Endodermal cell (in vitro differentiated cells): Measurements from ENCODE around the gene GUCY1B1. TPM values are rescaled to one million over a fixed set of nuclear protein-coding genes. Genes with fewer than 3 reads are reported as not detected.

ENCODE experiments used
- DNase-seq: peaks from one replicate; pipeline ENCODE4 v3.0.0-alpha.2; 2017
- H3K27ac ChIP-seq: 2 replicates; pipeline ENCODE4 v1.5.1; 2013; ENCODE audit warnings: mild to moderate bottlenecking, low read depth, low read length, moderate library complexity
- H3K27me3 ChIP-seq: 2 replicates; pipeline ENCODE4 v1.6.1; 2013; ENCODE audit warnings: mild to moderate bottlenecking, low read length, moderate library complexity; ENCODE audit not compliant: insufficient read depth, control insufficient read depth, poor library complexity, severe bottlenecking
- H3K36me3 ChIP-seq: 2 replicates; pipeline ENCODE4 v1.7.0; 2013; ENCODE audit warnings: mild to moderate bottlenecking, low read length, moderate library complexity; ENCODE audit not compliant: control insufficient read depth, insufficient read depth
- H3K4me1 ChIP-seq: one replicate; pipeline ENCODE4 v1.7.0; 2013; ENCODE audit warnings: low read length; ENCODE audit not compliant: control insufficient read depth, insufficient read depth
- H3K4me3 ChIP-seq: 2 replicates; pipeline ENCODE4 v1.5.1; 2013; ENCODE audit warnings: mild to moderate bottlenecking, low read length, moderate library complexity
- H3K9ac ChIP-seq: 2 replicates; pipeline ENCODE4 v1.6.1; 2013; ENCODE audit warnings: mild to moderate bottlenecking, low read length, moderate library complexity; ENCODE audit not compliant: poor library complexity, severe bottlenecking; ENCODE audit errors: extremely low read depth
- H3K9me3 ChIP-seq: 2 replicates; pipeline ENCODE4 v1.6.1; 2013; ENCODE audit warnings: mild to moderate bottlenecking, low read length, moderate library complexity; ENCODE audit not compliant: control insufficient read depth
- H3K27ac Mint-ChIP-seq: 2 replicates; pipeline ENCODE4 v1.8.0; 2020; ENCODE audit warnings: mixed read lengths
- H3K27me3 Mint-ChIP-seq: 2 replicates; pipeline ENCODE4 v1.8.0; 2021; ENCODE audit warnings: mild to moderate bottlenecking, mixed read lengths; ENCODE audit not compliant: insufficient read depth
- H3K36me3 Mint-ChIP-seq: 2 replicates; pipeline ENCODE4 v1.8.0; 2020; ENCODE audit warnings: low read depth, mixed read lengths
- H3K4me1 Mint-ChIP-seq: 2 replicates; pipeline ENCODE4 v1.8.0; 2020; ENCODE audit warnings: mixed read lengths
- H3K4me3 Mint-ChIP-seq: 2 replicates; pipeline ENCODE4 v1.8.0; 2020; ENCODE audit warnings: mild to moderate bottlenecking, moderate library complexity, mixed read lengths
- H3K9me3 Mint-ChIP-seq: 2 replicates; pipeline ENCODE4 v1.8.0; 2020; ENCODE audit warnings: mild to moderate bottlenecking, mixed read lengths
- WGBS, 2 experiments: methylation state at CpG; one replicate each; pipeline versions ENCODE4 v1.1.5 to v1.1.7; 2013; ENCODE audit warnings: missing lambda C conversion rate in 2 of 2, mixed read lengths in 1 of 2; ENCODE audit not compliant: insufficient coverage in 1 of 2, insufficient read length in 1 of 2; 5-methylcytosine and 5-hydroxymethylcytosine counted together
- total RNA-seq, 2 donors: library from RNA; stranded (reverse); fragmentation: NEBNext Ultra II Directional in 1 of 2; extraction: Animal tissue kit (Norgen Biotek cat#: 25700) in 1 of 2; gene quantifications; 2 replicates in 1 of 2; 3 replicates in 1 of 2; pipeline ENCODE4 v1.2.1, GENCODE V29; 2021
- TF ChIP-seq, protein P1 (sequence below): fragments of 200-600 bp; sonication (generic); conservative IDR thresholded peaks from 2 replicates; pipeline ENCODE4 v1.5.0; 2021; ENCODE audit warnings: antibody characterized with exemption, mild to moderate bottlenecking

Gene GUCY1B1
- total RNA-seq, 2 donors from 2014 or later: 1.8 to 3.4 TPM

DNA sequence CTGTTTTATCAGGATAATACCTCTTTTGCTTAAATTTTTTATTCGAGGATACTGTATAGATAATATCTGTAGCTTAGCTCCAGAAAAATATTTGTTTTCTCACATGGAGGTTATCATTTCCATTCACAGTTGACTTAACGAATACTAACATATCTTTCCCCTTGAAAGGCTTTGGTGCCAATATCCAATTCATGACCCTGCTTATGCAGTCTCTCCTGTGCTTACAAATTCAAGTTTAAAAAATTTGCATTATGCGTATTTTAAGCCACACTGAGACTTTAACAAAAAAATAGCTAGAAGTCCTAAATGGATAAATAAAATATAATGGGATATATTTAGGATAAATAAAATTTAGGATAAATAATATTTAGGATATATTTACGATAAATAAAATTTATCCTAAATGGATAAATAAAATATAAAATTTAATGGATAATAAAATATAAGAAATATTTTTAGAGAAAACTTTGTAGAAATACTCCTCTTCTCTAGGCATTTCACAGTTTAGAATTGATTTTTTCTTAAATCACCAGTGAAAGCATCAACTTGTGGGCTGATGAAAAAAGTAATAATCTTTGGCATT, 22.5 kb downstream of the GUCY1B1 start:
- no peak overlapping the region for H3K4me3 Mint-ChIP-seq
- Histone ChIP-seq H3K36me3 (no peaks in the 10 kb centered on the region), H3K4me1 (no peaks in the 10 kb centered on the region), H3K4me3 (no peak overlapping the region), H3K9ac (no peak overlapping the region), H3K9me3 (no peaks in the 10 kb centered on the region), H3K27ac (no peak overlapping the region), H3K27me3 (no peaks in the 10 kb centered on the region)
- TF ChIP-seq, protein P1, sequence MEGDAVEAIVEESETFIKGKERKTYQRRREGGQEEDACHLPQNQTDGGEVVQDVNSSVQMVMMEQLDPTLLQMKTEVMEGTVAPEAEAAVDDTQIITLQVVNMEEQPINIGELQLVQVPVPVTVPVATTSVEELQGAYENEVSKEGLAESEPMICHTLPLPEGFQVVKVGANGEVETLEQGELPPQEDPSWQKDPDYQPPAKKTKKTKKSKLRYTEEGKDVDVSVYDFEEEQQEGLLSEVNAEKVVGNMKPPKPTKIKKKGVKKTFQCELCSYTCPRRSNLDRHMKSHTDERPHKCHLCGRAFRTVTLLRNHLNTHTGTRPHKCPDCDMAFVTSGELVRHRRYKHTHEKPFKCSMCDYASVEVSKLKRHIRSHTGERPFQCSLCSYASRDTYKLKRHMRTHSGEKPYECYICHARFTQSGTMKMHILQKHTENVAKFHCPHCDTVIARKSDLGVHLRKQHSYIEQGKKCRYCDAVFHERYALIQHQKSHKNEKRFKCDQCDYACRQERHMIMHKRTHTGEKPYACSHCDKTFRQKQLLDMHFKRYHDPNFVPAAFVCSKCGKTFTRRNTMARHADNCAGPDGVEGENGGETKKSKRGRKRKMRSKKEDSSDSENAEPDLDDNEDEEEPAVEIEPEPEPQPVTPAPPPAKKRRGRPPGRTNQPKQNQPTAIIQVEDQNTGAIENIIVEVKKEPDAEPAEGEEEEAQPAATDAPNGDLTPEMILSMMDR: no peak
- no peaks in the 10 kb centered on the region for H3K36me3 Mint-ChIP-seq
- 82 to 95% methylated on average over 1 to 3 of the region's 4 CpGs for WGBS, 2 experiments
- no peak for DNase-seq
- H3K27ac Mint-ChIP-seq: no peak overlapping the region
- H3K27me3 Mint-ChIP-seq: peaks cover 11% of the 10 kb centered on the region
- H3K4me1 Mint-ChIP-seq: no peaks in the 10 kb centered on the region
- no peaks in the 10 kb centered on the region for H3K9me3 Mint-ChIP-seq

DNA sequence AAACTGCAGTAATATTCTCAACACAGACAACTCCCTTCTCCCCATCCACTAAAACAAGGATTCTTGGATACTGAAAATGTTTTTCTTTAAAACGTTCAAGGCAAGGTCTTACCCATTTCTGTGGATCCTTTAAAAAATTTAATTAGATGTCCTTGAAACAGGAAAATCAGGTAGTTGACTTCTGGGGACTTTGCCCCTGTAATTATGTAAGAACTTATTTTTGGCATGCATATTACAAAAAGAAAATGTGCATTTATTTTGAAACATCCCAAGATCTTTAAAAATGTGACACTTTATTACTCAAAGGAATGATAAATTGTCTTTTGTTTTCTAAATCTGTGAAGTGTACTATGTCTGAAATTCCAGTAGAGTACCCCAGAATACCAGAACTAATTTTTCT, 25.8 kb downstream of the GUCY1B1 start:
- TF ChIP-seq, protein P1: no peak
- no peak overlapping the region for H3K4me3 Mint-ChIP-seq
- Histone ChIP-seq H3K27me3 (peaks cover 16% of the 10 kb centered on the region), H3K4me3 (no peak overlapping the region), H3K4me1 (no peaks in the 10 kb centered on the region), H3K9ac (no peak overlapping the region), H3K27ac (no peak overlapping the region), H3K9me3 (no peaks in the 10 kb centered on the region), H3K36me3 (no peaks in the 10 kb centered on the region)
- 62% methylated on average over 1 of the region's 1 CpG; no CpG with 5 or more reads in 1 of the 2 experiments for WGBS, 2 experiments
- H3K36me3 Mint-ChIP-seq: no peaks in the 10 kb centered on the region
- no peaks in the 10 kb centered on the region for H3K9me3 Mint-ChIP-seq
- DNase-seq: no peak
- H3K4me1 Mint-ChIP-seq: no peaks in the 10 kb centered on the region
- peaks cover 26% of the 10 kb centered on the region for H3K27me3 Mint-ChIP-seq
- H3K27ac Mint-ChIP-seq: no peak overlapping the region

GRCh38 chr4:155785828-155786227, 27.0 kb downstream of the GUCY1B1 start:
- Mint-ChIP-seq H3K36me3 (no peaks in the 10 kb centered on the region), H3K9me3 (no peaks in the 10 kb centered on the region), H3K4me3 (no peak overlapping the region), H3K4me1 (no peaks in the 10 kb centered on the region), H3K27ac (no peak overlapping the region), H3K27me3 (peaks cover 19% of the 10 kb centered on the region)
- Histone ChIP-seq H3K36me3 (no peaks in the 10 kb centered on the region), H3K4me3 (no peak overlapping the region), H3K4me1 (no peaks in the 10 kb centered on the region), H3K9ac (no peak overlapping the region), H3K27ac (no peak overlapping the region), H3K9me3 (no peaks in the 10 kb centered on the region), H3K27me3 (peaks cover 16% of the 10 kb centered on the region)
- TF ChIP-seq, protein P1: no peak
- DNase-seq: no peak
- WGBS, 2 experiments: 94 to 100% methylated on average over 1 of the region's 1 CpG
